GM21825 (cell line): ENCODE measurements around the gene PCSK6.
A peak's percentile ranks its signal among the peaks of the same experiment; 100 is the strongest.
"Not testable (repeated sequence)": the region's sequence is repeated elsewhere in the genome, so short reads cannot be mapped to it uniquely, and the experiment has no call there.

Experiments
- ATAC-seq: cut with Tn5 transposase; IDR thresholded peaks from one replicate; pipeline ENCODE4 v1.9.1; 2021; ENCODE audit warnings: mild to moderate bottlenecking, moderate library complexity; ENCODE audit not compliant: unreplicated experiment

Gene PCSK6

DNA sequence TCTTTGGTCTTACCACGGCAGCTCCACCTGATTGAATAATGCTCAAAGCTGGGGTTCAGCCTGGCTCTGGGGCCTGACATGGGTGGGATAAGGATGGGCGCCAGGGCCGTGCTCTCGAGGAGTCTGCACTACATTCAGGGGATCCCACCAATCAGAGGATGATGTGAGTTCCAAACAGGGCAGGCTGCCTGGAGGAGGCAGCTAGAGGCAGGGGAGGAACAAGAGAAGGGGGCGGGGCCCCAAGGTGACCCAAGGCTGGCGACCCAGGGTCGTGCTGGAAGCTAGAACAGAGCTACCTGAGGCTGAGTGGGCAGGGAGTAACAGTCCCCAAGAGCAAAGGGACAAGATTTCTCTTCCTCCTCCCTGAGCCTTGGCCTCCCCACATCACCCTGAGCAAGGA, 56.1 kb downstream of the PCSK6 start:
- no peak for ATAC-seq

DNA sequence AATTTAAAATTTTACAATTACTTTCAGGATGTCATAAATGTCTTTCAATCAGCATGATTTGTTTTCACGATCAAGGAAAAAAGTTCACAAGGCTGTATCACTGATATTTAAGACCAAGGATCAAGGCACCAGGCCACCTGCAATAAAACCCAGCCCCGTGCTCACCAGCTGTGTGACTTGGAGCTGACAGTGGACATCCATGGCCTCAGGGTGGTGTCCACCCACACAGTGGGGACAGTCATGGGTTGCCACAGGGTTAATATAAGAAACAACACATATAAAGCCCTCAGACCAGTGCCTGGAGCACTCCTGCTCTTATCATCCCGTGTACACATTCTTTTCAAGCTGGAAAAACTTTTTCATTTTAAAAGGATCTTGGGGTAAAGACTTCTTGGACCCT, 56.5 kb downstream of the PCSK6 start:
- no peak for ATAC-seq

DNA sequence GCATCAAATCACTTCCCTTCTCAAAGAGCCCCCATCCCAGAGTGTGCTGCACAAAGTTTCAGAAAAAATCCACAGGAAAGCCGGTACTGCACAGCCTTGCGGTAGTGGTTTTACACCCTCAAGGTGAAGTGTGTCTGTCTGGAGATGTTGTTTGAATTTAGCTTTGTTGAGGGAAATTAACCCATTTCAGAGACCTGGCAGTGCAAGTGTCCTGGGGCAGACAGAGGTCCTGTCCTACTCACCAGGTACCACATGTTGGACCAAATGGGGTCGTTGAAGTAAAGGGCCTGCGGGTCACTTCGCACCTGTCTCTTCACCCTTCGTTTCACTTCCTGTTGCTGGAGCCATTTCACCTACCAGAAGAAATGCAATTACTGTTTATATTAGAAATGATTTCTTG, 57.8 kb downstream of the PCSK6 start:
- no peak for ATAC-seq

- no peak for ATAC-seq
Measured at GRCh38 chr15:101431301-101431700, 58.2 kb downstream of the PCSK6 start.

DNA sequence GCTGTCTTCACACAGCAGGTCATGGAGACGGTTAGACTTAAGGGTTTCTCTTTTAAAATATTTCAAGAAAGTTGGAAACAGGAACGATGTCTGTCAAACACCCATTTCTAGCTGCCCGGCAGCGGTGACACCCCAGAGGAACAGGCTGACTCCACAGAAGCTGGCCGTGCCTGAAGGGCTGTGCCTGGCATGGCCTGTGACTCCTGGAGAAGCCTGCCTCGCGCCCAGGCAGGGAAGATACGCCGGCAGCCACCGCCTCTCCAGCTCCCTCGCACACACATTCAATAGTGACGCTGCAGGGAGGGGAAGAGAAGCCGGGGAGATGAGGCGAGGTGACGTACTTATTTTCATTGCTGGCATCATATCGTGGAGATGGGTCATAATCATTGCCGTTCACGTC, 59.9 kb downstream of the PCSK6 start:
- ATAC-seq, result no peak

DNA sequence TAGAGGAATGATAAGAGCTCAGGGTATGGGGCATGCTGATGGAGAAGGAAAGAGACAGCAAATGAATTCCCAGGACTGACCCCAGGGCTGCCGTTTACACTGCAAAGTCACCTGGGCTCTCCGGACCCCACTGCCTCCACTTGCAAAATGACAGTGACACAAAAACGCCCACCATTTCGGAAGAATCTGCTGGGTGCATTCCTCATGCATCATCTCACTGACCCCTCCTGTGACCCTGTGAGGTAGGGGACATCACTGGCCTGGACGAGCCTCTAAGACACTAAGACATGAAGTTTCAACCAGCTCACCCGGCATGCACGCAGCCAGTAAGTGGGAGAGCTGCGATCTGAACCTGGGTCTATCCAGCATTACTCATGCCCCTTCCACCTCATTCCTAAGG, 60.3 kb downstream of the PCSK6 start:
- ATAC-seq, result no peak

GRCh38 chr15:101428758-101429157, 60.7 kb downstream of the PCSK6 start:
- ATAC-seq, result no peak

DNA sequence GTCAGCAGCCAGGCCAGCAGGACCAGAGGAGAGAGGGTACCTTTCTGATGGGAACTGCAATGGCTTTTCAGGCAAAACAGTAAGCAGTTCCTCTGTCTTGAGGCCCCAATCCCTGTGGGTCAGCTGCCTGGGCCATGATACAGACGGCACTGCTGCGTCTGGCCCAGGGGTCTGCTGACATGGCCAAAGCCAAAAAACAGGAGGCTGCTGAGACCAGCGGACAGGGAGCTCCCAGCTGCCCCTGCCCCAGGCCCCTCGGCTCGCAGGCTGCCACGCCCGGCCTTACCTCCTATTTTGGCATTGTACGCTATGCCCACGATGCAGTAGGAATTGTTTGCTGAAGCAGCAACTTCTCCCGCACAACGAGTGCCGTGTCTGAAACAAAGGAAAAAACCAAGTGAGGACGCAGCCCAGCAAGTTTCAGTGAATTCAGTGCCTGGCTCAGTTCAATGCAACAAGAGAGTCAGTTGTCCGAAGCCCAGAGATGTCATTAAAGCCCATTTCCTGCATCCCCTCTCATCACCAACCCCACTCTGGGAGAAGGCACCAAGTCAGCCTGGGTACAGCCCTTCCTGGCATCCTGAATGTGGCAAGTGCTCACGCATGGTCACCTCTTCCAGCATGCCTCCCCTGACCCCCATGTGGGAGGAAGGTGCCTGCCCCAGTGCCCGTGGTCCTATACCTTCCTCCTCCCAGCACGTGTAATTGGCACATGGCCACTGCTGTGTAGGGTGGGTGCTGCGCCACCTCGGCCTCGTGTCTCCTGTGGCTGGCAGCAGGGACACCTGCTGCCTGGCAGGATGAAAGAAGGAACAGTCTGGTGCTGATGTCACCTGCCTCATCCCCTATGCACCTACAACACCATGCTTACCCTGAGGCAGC, 61.7 kb downstream of the PCSK6 start:
- ATAC-seq, result no peak

DNA sequence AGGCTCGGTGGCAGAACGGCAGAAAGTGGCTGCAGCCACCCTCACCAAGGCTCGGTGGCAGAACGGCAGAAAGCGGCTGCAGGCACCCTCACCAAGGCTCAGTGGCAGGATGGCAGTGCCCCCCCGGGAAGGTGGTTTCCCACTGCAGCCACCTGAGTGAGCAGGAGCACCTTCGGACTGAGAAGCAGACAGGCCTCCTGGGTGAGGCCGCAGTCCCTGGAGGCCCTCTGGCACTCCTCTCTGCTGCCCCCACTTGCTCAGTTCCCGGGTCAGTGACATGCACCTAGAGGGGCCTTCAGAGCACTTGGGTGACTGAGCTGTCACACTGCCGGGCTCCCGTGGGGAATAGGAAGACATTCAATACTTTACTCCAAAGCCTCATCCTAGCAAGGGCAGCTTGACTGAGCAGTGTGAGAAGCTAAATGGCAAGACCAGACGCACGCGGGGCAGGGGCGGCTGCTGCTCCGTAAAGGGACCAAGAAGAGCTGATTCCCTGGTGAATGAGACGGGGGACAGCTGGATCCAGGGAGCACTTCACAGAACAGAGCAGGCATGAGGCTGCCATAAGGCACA, 62.7 kb downstream of the PCSK6 start:
- ATAC-seq, result no peak

GRCh38 chr15:101425787-101426365, 63.6 kb downstream of the PCSK6 start:
- no peak for ATAC-seq

DNA sequence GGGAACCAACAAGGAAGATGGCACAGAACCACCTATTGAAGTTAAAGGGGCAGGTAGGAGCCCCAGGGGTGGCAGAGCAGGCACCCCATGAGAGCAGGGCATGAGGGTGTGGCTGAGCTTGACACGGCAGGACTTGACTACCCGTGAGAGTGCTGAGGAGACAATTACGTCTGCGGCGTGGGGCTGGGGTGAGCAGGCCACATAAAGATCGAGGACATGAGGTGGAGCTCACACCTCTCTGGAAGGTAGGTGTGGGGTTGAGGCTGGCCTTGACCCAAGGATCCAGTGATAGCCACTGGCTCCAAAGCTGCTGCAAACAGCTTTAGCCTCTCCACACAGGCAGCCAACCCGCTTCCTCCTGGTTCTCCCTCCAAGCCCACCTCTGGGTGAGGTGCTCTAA, 64.5 kb downstream of the PCSK6 start:
- ATAC-seq, result no peak

DNA sequence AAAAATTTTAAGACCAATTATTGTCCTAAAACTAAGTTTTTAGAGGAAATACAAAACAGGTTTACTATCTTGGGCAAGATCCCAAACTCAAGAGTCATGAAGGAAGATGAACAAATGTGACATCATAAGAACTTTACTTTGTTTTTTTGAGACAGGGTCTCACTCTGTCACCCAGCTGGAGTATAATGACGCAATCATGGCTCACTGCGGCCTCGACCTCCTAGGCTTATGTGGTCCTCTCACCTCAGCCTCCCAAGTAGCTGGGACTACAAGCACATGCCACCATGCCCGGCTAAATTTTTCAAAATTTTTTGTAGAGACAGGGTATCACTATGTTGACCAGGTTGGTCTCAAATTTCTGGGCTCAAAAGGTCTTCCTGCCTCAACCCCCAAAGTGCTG, 69.3 kb downstream of the PCSK6 start:
- no peak for ATAC-seq

- not testable (repeated sequence) for ATAC-seq
Measured at GRCh38 chr15:101416475-101416874, 73.0 kb downstream of the PCSK6 start.

DNA sequence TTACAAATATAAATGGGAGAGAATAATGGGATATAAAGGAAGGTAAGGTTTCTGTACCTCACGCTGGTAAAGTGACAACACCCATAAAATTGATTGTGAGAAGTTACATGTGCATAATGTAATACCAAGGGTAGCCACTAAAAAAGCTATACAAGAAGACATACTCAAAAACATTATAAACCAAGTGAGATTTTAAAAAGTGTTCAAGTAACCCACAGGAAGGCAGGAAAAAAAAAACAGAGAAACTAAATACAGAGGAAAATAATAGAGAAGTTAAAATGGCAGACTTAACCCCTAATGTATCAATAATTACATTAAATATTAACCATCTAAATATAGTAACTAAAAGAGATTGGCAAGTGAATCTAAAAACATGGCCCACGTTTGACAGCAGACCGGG, 76.3 kb downstream of the PCSK6 start:
- no peak for ATAC-seq

- ATAC-seq, result no peak
Measured at GRCh38 chr15:101411581-101411980, 77.9 kb downstream of the PCSK6 start.

DNA sequence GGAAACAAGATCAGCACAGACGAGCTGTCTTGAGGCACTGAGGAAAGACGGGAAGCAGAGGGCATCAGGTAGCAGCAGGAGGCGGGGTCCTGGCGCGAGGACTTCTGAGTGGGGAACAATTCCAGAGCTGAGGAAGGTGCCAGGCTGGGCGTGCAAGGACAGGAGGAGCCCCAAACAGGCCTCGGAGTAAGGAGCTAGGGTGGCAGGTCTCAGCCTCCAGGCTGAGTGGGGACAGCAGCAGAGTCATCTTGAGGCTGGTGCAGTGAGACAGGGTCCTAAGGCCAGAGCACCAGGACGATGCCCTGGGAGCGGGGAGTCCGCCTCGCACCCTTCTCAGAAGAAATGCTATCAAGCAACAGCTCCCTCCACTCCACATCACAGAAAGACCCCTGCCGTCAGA, 78.4 kb downstream of the PCSK6 start:
- no peak for ATAC-seq

DNA sequence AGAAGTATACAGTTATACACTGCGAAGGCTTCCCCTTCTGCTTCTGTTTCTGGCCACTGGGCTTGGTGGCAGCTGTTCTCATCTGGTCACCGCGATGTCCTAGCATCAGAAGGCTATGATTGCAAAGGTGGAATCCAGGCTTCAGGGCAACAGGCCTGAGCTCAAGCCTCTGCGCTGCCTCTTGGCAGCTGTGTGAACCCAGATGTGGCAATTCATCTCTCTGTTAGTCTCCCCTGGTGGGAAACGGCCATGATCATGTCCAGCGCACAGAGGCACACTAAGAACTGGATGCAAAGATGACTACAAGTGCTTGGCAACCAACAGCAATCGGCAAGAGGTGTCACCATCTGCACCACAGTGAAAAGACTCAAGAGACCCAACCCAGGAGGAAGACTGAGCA, 78.9 kb downstream of the PCSK6 start:
- ATAC-seq, result no peak

DNA sequence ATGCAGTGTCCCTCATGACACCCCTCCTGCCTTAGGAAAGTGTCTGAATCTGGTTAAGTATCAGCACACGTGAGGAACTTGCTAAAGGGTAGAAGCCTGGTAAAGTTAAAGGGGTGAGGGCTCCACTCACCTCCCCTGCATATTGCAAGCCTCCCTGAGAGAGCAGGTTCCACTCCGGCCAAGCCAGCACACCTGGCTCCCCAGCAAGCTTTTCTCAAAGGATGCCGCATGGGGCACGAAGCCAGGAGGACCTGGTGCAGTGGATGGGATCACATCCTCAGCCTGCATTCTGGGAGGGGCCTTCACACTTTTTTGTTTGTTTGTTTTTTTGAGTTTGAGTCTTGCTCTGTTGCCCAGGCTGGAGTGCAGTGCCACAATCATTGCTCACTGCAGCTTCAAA, 79.9 kb downstream of the PCSK6 start:
- no peak for ATAC-seq

DNA sequence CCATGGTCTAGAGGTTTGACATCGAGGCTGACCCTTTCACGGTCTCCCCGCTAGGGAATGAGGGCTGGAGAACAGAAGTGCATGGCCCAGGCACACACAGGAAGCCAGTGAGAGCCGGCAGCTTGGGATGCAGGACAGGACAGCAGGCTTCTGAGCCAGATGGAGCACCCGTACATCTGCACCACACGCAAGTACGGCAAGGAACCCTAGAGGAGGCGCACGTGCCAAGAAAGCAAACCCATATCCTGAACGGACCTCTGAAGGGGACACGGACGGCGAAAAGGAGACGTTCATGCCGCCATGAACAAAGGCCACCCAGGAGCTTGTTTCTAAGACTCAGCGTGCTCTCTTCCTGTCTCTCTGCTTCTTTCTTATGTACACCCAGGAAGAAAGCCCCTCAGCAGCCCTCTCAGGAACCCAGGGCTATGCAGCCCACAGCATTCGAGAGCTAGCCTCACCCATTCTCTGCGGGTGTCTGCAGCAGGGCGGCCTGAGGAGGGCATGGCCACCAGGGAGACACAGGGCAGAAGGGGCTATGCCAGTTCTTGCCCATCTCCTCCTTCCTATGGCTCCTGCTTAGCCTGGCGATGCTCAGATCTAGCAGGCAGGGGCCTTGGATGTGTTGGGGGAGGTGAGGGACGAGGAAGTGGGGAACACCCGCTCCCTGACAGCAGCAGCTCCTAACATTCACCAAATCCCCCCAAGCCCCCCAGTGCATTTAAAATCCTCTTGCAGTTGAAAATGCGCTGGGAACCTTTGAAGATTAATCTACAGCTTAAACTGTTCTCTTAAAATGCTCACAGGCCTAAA, 81.3 kb downstream of the PCSK6 start:
- ATAC-seq, result no peak

DNA sequence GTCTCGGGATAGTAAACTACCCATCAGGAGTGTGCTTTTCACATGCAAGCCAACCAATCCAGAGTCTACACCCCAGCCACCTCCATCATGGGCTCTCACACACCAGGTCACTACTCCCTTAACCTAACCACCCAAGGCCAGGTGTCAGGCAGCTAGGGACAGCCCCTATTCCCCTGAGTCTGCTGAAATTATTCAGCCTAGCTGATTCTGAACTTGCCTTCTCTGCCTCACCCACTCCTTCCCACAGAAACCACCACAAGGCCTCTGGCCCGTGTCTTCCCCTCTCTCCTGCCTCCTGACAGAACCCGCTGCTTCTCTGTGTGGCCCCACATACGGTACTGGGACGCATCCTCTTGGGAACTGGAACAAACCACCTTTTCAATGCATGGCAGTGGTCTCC, 82.1 kb downstream of the PCSK6 start:
- peak; percentile 99 for ATAC-seq

DNA sequence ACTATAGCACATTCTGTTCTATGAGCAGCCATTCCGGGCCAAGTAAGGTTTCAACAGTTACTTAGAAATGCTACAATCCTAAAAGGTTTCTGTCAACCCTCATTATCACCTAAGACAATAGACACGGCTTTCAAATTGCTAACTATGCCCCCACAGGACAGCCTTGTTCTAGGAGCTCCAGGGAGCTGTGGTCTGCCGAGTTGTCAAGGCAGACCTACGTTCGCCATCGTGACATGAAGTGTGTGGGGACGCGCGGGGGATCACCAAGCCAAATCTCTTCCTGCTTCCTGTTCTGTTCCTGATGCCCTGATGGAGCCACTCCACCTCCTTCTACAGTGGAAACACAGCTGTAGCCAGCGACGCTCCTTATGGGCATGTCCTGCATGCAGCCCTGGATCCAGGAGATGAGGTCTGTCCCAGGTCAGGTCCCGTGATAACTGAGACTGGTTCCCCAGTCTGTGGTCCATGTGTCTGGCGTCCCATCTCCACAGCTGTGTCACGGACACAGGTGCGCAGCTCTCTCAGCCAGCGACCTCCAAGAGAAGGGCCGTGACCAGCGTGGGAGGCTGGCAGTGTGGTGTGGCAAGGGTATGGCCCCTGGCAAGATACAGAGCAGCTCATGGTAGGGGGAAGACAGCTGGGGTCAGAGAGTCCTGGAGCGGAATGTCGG, 82.8 kb downstream of the PCSK6 start:
- ATAC-seq, result no peak
